HFFc6 (cell line): ENCODE data around the gene TRIM10. TPM values are rescaled to one million over a fixed set of nuclear protein-coding genes. Genes with fewer than 3 reads are reported as not detected.

ENCODE experiments used
- DNase-seq: peaks from one replicate; pipeline ENCODE4 v3.0.0-alpha.2; 2018
- H3K27ac Mint-ChIP-seq: 2 replicates; pipeline ENCODE4 v1.8.0; 2020; ENCODE audit warnings: mild to moderate bottlenecking, mixed read lengths
- H3K27me3 Mint-ChIP-seq: 2 replicates; pipeline ENCODE4 v1.8.0; 2021; ENCODE audit warnings: mild to moderate bottlenecking, moderate library complexity, mixed read lengths; ENCODE audit not compliant: insufficient read depth
- H3K36me3 Mint-ChIP-seq: 2 replicates; pipeline ENCODE4 v1.8.0; 2021; ENCODE audit warnings: low read depth, mixed read lengths
- H3K4me1 Mint-ChIP-seq: 2 replicates; pipeline ENCODE4 v1.8.0; 2020; ENCODE audit warnings: low read depth, mixed read lengths
- H3K4me3 Mint-ChIP-seq: 2 replicates; pipeline ENCODE4 v1.8.0; 2020; ENCODE audit warnings: mild to moderate bottlenecking, moderate library complexity, mixed read lengths
- H3K9me3 Mint-ChIP-seq: 2 replicates; pipeline ENCODE4 v1.8.0; 2020; ENCODE audit warnings: mild to moderate bottlenecking, mixed read lengths
- CTCF ChIP-seq: fragments of 200-600 bp; sonication (generic); IDR thresholded peaks from 2 replicates; pipeline ENCODE4 v1.5.0; 2021; ENCODE audit warnings: antibody characterized with exemption, mild to moderate bottlenecking
- total RNA-seq, 6 experiments: library from RNA; stranded (reverse); fragmentation: NEBNext Ultra II Directional; extraction: Animal tissue kit (Norgen Biotek cat#: 25700); gene quantifications; 2 replicates in 1 of 6; 3 replicates in 5 of 6; pipeline ENCODE4 v1.2.3, GENCODE V29; 2021

TRIM10 gene
- total RNA-seq, 6 experiments from 2014 or later, result not detected

- Mint-ChIP-seq H3K4me1 (peaks cover 23% of the 10 kb centered on the region), H3K27me3 (peaks cover 37% of the 10 kb centered on the region), H3K4me3 (no peak overlapping the region), H3K9me3 (no peaks in the 10 kb centered on the region), H3K36me3 (no peaks in the 10 kb centered on the region), H3K27ac (no peak overlapping the region)
- no peak for DNase-seq
- no peak for TF ChIP-seq CTCF
These were observed 9.4 kb downstream of the TRIM10 start for GRCh38 chr6:30151580-30151979.

DNA sequence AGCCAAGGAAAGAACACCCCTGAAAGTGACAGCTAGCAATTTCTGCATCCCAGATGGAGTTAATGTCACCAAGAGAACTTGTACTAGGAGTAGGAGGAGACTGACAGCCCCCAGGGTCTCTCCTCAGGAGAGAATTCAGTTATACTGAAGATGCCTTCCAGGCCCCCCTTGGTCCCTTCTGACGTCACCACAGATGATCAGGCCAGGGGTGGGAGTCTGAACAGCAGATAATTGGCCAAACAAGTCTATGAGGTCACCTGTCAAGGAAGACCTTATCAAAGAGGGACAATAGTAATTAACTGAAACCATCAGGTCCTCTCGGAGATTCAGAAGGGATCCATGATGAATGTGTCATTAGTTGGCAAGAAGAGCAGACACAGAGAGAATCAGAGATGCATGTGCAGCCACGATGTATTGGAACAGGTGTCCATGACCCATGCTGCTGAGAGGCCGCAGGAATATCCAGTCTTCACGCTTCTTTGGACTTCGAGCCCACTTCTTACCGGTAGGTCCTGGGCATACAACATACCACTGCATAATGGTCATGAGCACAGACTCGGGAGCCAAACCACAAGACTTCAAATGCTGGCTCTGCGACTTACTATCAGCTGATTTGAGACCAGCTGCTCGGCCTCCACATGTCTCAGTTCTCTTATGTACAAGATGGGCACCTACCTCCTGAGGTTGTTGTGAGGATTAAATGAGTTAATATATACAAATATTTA lies 10.2 kb downstream of the TRIM10 start:
- Mint-ChIP-seq H3K9me3 (no peaks in the 10 kb centered on the region), H3K36me3 (no peaks in the 10 kb centered on the region), H3K27me3 (peaks cover 37% of the 10 kb centered on the region), H3K27ac (no peak overlapping the region), H3K4me1 (peaks cover 17% of the 10 kb centered on the region), H3K4me3 (no peak overlapping the region)
- DNase-seq, result no peak
- TF ChIP-seq CTCF, result no peak

DNA sequence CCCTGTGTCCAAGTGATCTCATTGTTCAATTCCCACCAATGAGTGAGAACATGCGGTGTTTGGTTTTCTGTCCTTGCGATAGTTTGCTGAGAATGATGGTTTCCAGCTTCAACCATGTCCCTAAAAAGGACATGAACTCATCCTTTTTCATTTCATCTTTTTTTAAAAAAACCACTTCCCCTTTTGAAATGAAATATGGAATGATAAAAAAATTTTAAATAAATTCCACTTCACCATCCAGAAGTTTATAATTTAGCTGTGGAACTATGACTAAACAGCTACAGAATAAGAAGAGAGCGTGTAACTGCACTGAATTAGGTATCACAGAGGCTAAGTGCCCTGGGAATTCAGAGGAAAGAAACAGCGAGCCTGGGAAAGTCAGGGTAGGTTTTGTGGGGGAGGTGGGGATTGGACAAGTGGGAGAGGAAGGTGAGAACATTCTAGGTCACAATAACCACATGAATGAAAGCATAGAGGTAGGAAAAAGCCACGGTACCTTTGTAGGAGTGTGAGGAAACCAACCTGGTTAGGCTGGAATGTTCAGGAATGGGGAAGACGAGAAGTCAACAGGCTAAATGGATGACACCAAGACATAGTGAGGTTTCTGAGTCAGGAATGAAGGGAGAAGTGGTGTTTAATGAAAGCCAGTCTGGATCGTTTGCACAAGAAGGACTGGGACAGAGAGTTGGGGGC lies 11.0 kb downstream of the TRIM10 start:
- no peak for TF ChIP-seq CTCF
- Mint-ChIP-seq H3K4me3 (no peak overlapping the region), H3K9me3 (no peaks in the 10 kb centered on the region), H3K36me3 (no peaks in the 10 kb centered on the region), H3K27me3 (peaks cover 37% of the 10 kb centered on the region), H3K4me1 (peaks cover 8% of the 10 kb centered on the region), H3K27ac (no peak overlapping the region)
- DNase-seq, result no peak

DNA sequence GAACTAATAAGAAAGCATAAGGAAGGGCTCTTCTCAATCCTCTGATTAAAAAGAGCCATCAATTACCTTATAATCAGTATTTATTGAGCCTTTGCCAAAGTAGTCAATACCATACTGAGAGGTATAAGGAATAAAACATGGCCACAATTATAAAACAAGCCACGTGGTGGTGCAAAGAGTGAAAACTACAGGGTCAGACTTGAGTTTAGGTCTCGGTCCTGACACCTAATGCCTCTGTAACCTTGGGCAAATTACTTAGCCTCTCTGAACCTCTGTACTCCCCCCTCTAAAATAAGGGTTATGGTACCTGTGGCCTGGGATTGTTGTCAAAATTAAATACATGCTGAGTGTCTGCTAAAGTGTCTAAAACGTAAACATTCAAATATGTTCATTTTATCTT lies 11.8 kb downstream of the TRIM10 start:
- Mint-ChIP-seq H3K4me3 (no peak overlapping the region), H3K9me3 (no peaks in the 10 kb centered on the region), H3K27me3 (peaks cover 37% of the 10 kb centered on the region), H3K36me3 (no peaks in the 10 kb centered on the region), H3K27ac (no peak overlapping the region), H3K4me1 (peaks cover under 1% of the 10 kb centered on the region)
- no peak for DNase-seq
- TF ChIP-seq CTCF, result peak; percentile 34

GRCh38 chr6:30147096-30147495 lies 13.9 kb downstream of the TRIM10 start:
- Mint-ChIP-seq H3K27ac (no peak overlapping the region), H3K4me1 (no peaks in the 10 kb centered on the region; the same call in 1 of the 2 replicates), H3K36me3 (no peaks in the 10 kb centered on the region), H3K9me3 (no peaks in the 10 kb centered on the region), H3K4me3 (no peak overlapping the region), H3K27me3 (peaks cover 34% of the 10 kb centered on the region)
- no peak for TF ChIP-seq CTCF
- DNase-seq, result no peak
